GM19328 (cell line): ENCODE measurements around the gene AGPAT1.

ENCODE experiments used
- ATAC-seq: cut with Tn5 transposase; IDR thresholded peaks from one replicate; pipeline ENCODE4 v1.9.1; 2021; ENCODE audit warnings: mild to moderate bottlenecking, moderate library complexity; ENCODE audit not compliant: unreplicated experiment

The AGPAT1 gene

GRCh38 chr6:32173051-32173727, 2.7 kb downstream of the AGPAT1 start:
- no peak for ATAC-seq

- no peak for ATAC-seq
Observed at GRCh38 chr6:32171234-32171633, 4.7 kb downstream of the AGPAT1 start.

- ATAC-seq, result no peak
Observed at GRCh38 chr6:32170294-32170693, 5.6 kb downstream of the AGPAT1 start.

- ATAC-seq, result no peak
Observed at GRCh38 chr6:32168807-32169591, 6.9 kb downstream of the AGPAT1 start.

- ATAC-seq, result no peak
Observed at GRCh38 chr6:32168350-32168749, 7.5 kb downstream of the AGPAT1 start.

GRCh38 chr6:32167761-32168262, 8.1 kb downstream of the AGPAT1 start:
- ATAC-seq, result no peak

GRCh38 chr6:32167154-32167760, 8.6 kb downstream of the AGPAT1 start:
- ATAC-seq, result no peak

GRCh38 chr6:32166411-32167061, 9.3 kb downstream of the AGPAT1 start:
- no peak for ATAC-seq

GRCh38 chr6:32164295-32164694, 11.6 kb downstream of the AGPAT1 start, which contains the start of gene EGFL8:
Gene EGFL8 (plus strand): TSS chr6:32164595. CDS start chr6:32166166, 1,571 bp downstream.
- no peak for ATAC-seq

GRCh38 chr6:32163559-32164258, 12.2 kb downstream of the AGPAT1 start:
- no peak for ATAC-seq

- no peak for ATAC-seq
Observed at GRCh38 chr6:32158052-32158451, 17.8 kb downstream of the AGPAT1 start.

- no peak for ATAC-seq
Observed at GRCh38 chr6:32156891-32157290, 19.0 kb downstream of the AGPAT1 start.

- ATAC-seq, result no peak
Observed at GRCh38 chr6:32154514-32155161, 21.2 kb downstream of the AGPAT1 start.

- no peak for ATAC-seq
Observed at GRCh38 chr6:32153564-32154513, 22.0 kb downstream of the AGPAT1 start, which contains the start of gene PPT2. Gene PPT2 (plus strand): TSS chr6:32154141. CDS start chr6:32154595, 454 bp downstream.

- no peak for ATAC-seq
Observed at GRCh38 chr6:32152769-32153563, 22.9 kb downstream of the AGPAT1 start.

- no peak for ATAC-seq
Observed at GRCh38 chr6:32151863-32152768, 23.8 kb downstream of the AGPAT1 start, which contains the start of gene PRRT1. Gene PRRT1 (minus strand): TSS chr6:32151939. CDS start chr6:32151827, 112 bp downstream.
